NT2/D1 (cell line): ENCODE measurements around the gene RICTOR.

ENCODE experiments used
- SUZ12 ChIP-seq: IDR thresholded peaks from 2 replicates; pipeline ENCODE4 v1.6.1; 2011; ENCODE audit not compliant: insufficient read length, insufficient read depth; ENCODE audit errors: extremely low read depth
- ZNF274 ChIP-seq: IDR thresholded peaks from 2 replicates; pipeline ENCODE4 v1.6.1; 2011; ENCODE audit warnings: mild to moderate bottlenecking, low read depth, low read length

GRCh38 chr5:39059064-39059463, 15.1 kb downstream of the RICTOR start:
- TF ChIP-seq ZNF274 (no peak), SUZ12 (no peak)
